GM12878 (cell line): ENCODE data around the gene PFDN4. TPM values are rescaled to one million over a fixed set of nuclear protein-coding genes. Genes with fewer than 3 reads are reported as not detected.
A peak's percentile ranks its signal among the peaks of the same experiment; 100 is the strongest.

Source experiments
- ATAC-seq: fragments of 200-7000 bp; cut with Tn5 transposase; 3 replicates; pipeline ENCODE4 v1.9.1; 2020; ENCODE audit warnings: mild to moderate bottlenecking, moderate library complexity
- BruUV-seq: library from RNA; stranded (reverse); fragments of 400-500 nt; replicated peaks from 2 replicates; lab custom pipeline; 2021; lab: Mats Ljungman, UMichigan
- CTCF ChIA-PET: fragments of 300-600 bp; sonication (Branson Sonifier 250); formaldehyde crosslinking; extraction: SDS; loops from one replicate; lab custom pipeline; 2021; ENCODE audit warnings: inconsistent platforms; lab: Yijun Ruan, JAX
- POLR2A ChIA-PET: fragments of 350-600 bp; formaldehyde crosslinking; extraction: SDS; loops from one replicate; lab custom pipeline; 2021; ENCODE audit warnings: inconsistent platforms; lab: Charles Lee
- RAD21 ChIA-PET: fragments of 300-600 bp; sonication (Branson Sonifier 250); formaldehyde crosslinking; loops from one replicate; lab custom pipeline; 2023; ENCODE audit warnings: antibody characterized with exemption; ENCODE audit not compliant: unreplicated experiment; lab: Charles Lee
- SMC1A ChIA-PET: fragments of 300-600 bp; sonication (Branson Sonifier 250); formaldehyde crosslinking; loops from one replicate; lab custom pipeline; 2023; ENCODE audit not compliant: unreplicated experiment, uncharacterized antibody; lab: Charles Lee
- DNase-seq: peaks from one replicate; pipeline ENCODE4 v3.0.0-alpha.2; 2011; ENCODE audit warnings: low read depth, low spot score
- FAIRE-seq: peaks from 3 replicates; lab custom pipeline; 2011; peaks lifted over from hg19 to GRCh38; lab: Jason Lieb, UNC
- H2AFZ ChIP-seq: 2 replicates; pipeline ENCODE4 v1.6.0; 2011; ENCODE audit warnings: low read depth, low read length, control low read depth; ENCODE audit not compliant: control insufficient read depth
- H3K27ac ChIP-seq: 2 replicates; pipeline ENCODE4 v1.5.1; 2011; ENCODE audit warnings: control low read depth; ENCODE audit not compliant: control insufficient read depth, insufficient read depth
- H3K27me3 ChIP-seq, 2 experiments: replicated peaks in 1 of 2; 2 replicates each; pipeline versions ENCODE4 v1.6.0 to v1.6.1; 2011; ENCODE audit warnings: low read length in 1 of 2; ENCODE audit not compliant: control insufficient read depth in 2 of 2, insufficient read depth in 2 of 2
- H3K36me3 ChIP-seq, 2 experiments: 2 replicates each; pipeline ENCODE4 v1.5.1; 2011; ENCODE audit warnings: low read length in 1 of 2; ENCODE audit not compliant: control insufficient read depth in 2 of 2, insufficient read depth in 2 of 2
- H3K4me1 ChIP-seq: 2 replicates; pipeline ENCODE4 v1.6.1; 2011; ENCODE audit warnings: mild to moderate bottlenecking, low read length, moderate library complexity, mixed read lengths; ENCODE audit not compliant: control insufficient read depth, insufficient read depth
- H3K4me2 ChIP-seq: 2 replicates; pipeline ENCODE4 v1.6.0; 2011; ENCODE audit warnings: control low read depth; ENCODE audit not compliant: control insufficient read depth, insufficient read depth
- H3K4me3 ChIP-seq: fragments of 200-600 bp; sonication (generic); 2 replicates; pipeline ENCODE4 v1.5.1; 2016
- H3K79me2 ChIP-seq: 2 replicates; pipeline ENCODE4 v1.6.0; 2011; ENCODE audit warnings: low read length; ENCODE audit not compliant: control insufficient read depth, insufficient read depth
- H3K9ac ChIP-seq: 2 replicates; pipeline ENCODE4 v1.8.0; 2011; ENCODE audit warnings: low read length, control low read depth, mixed read lengths; ENCODE audit not compliant: control insufficient read depth, insufficient read depth
- H3K9me3 ChIP-seq: replicated peaks from 3 replicates; pipeline ENCODE4 v1.5.1; 2011; ENCODE audit warnings: mild to moderate bottlenecking, low read length; ENCODE audit not compliant: control insufficient read depth, insufficient read depth
- H4K20me1 ChIP-seq: 2 replicates; pipeline ENCODE4 v1.6.0; 2011; ENCODE audit not compliant: control insufficient read depth, insufficient read depth
- ATF3 ChIP-seq: IDR thresholded peaks from 2 replicates; pipeline ENCODE4 v1.6.1; 2011; ENCODE audit warnings: low read depth, mild to moderate bottlenecking, low read length, moderate library complexity, borderline replicate concordance; ENCODE audit errors: extremely low read depth
- CTCF ChIP-seq, 3 experiments: IDR thresholded peaks in 2 of 3; conservative IDR thresholded peaks in 1 of 3; 2 replicates each; pipeline ENCODE4 v1.5.1; 2011; ENCODE audit warnings: low read depth in 3 of 3, low read length in 3 of 3, mild to moderate bottlenecking in 3 of 3, control low read depth in 2 of 3, moderate library complexity in 2 of 3, inconsistent platforms in 1 of 3, mixed read lengths in 1 of 3; ENCODE audit not compliant: control insufficient read depth in 2 of 3, insufficient read depth in 1 of 3; ENCODE audit errors: extremely low read depth in 1 of 3
- NFXL1 ChIP-seq: fragments of 450-650 bp; IDR thresholded peaks from 2 replicates; pipeline ENCODE4 v1.6.1; 2017; ENCODE audit warnings: antibody characterized with exemption, mild to moderate bottlenecking, borderline replicate concordance
- RAD21 ChIP-seq: IDR thresholded peaks from 2 replicates; pipeline ENCODE4 v1.6.1; 2011; ENCODE audit warnings: mild to moderate bottlenecking, low read depth, low read length, moderate library complexity; ENCODE audit not compliant: insufficient read depth
- SMC3 ChIP-seq: IDR thresholded peaks from 2 replicates; pipeline ENCODE4 v1.6.1; 2011; ENCODE audit warnings: low read length, improper control_type of control experiment, borderline replicate concordance
- SPI1 ChIP-seq: IDR thresholded peaks from 2 replicates; pipeline ENCODE4 v1.6.1; 2011; ENCODE audit warnings: low read depth, mild to moderate bottlenecking, low read length, moderate library complexity, borderline replicate concordance; ENCODE audit not compliant: insufficient read depth
- WGBS: methylation state at CpG from one replicate; pipeline ENCODE4 v1.1.6; 2016; ENCODE audit warnings: low lambda C conversion rate; ENCODE audit not compliant: insufficient replicate concordance, insufficient coverage; ENCODE audit errors: missing lambda C conversion rate; 5-methylcytosine and 5-hydroxymethylcytosine counted together
- in situ Hi-C: fragments of 300-500 bp; cut with MboI; formaldehyde crosslinking; loops from 9 replicates; pipeline ENCODE4 v1.14.3; 2018; ENCODE audit warnings: mixed read lengths
- intact Hi-C: fragments of 100-400 bp; cut with micrococcal nuclease; formaldehyde crosslinking; loops from one replicate; pipeline ENCODE4 v1.14.2; 2022; ENCODE audit not compliant: unreplicated experiment
- polyA plus RNA-seq, 11 experiments: library from polyadenylated mRNA; depleted of rRNA in 4 of 11; unstranded in 6 of 11; stranded (reverse) in 5 of 11; fragments of >200 nt; fragmentation: Nextera tagmentation in 4 of 11; fragmentation: Illumina TruSeq in 1 of 11; extraction: Ambion mirVana in 4 of 11; extraction: Trizol in 1 of 11; gene quantifications; 1 replicate in 1 of 11; 2 replicates in 10 of 11; pipeline versions ENCODE4 v1.2.1 to v1.2.3, GENCODE V29; 2011 to 2016; ENCODE audit warnings: inconsistent platforms in 2 of 11, missing spikeins in 2 of 11, low read depth in 1 of 11
- total RNA-seq, 4 experiments: library from RNA; depleted of rRNA in 3 of 4; stranded (reverse); fragments of >200 nt in 3 of 4; fragmentation: Illumina TruSeq in 1 of 4; extraction: Trizol in 1 of 4; gene quantifications; 2 replicates each; pipeline versions ENCODE4 v1.2.1 to v1.2.3, GENCODE V29; 2013 to 2021

Gene PFDN4
- total and polyA plus RNA-seq, 10 of the 15 experiments (the other 5 are each of a cell fraction or from before 2014, with no cell fraction given), result 36.9 to 136 (median 82.8) TPM

GRCh38 chr20:54197621-54198604, 10.0 kb upstream of the PFDN4 start:
- intact Hi-C loops (loop anchor here (5.0 to 10.0 kb wide), 3 partner anchors 256 to 783 kb away; no protein-coding TSS in a partner anchor), in situ Hi-C loops (loop anchor here (5.0 to 10.0 kb wide), 4 partner anchors 96 to 786 kb away; no protein-coding TSS in a partner anchor)
- ChIA-PET CTCF (interaction anchor here (0.6 to 7.5 kb wide), 22 partner anchors 10 to 650 kb away, joined by 3 to 153 read pairs (median 4); partner anchors contain the start of gene PFDN4), POLR2A (no interaction called here), RAD21 (interaction anchor here (0.6 to 1.4 kb wide), 8 partner anchors 15 to 652 kb away, joined by 3 to 8 read pairs (median 4); no protein-coding TSS in a partner anchor), SMC1A (interaction anchor here (0.9 to 5.5 kb wide), 9 partner anchors 8 to 450 kb away, joined by 3 to 78 read pairs (median 5); partner anchors contain the start of gene PFDN4)
- Histone ChIP-seq H2AFZ (no peak overlapping the region), H3K27ac (no peak overlapping the region), H3K4me1 (peaks cover 14% of the 10 kb centered on the region), H3K9me3 (no peaks in the 10 kb centered on the region), H4K20me1 (no peaks in the 10 kb centered on the region), H3K79me2 (no peaks in the 10 kb centered on the region), H3K27me3 (no peaks in the 10 kb centered on the region), H3K9ac (no peak overlapping the region), H3K4me3 (no peak overlapping the region), H3K4me2 (no peak overlapping the region), H3K36me3 (no peaks in the 10 kb centered on the region)
- WGBS, result 54% methylated on average over 13 of the region's 13 CpGs
- BruUV-seq, result no TSS peak
- DNase-seq, result peak; percentile 36
- peak; percentile 46; the same call in 2 of the 3 replicates for ATAC-seq
- FAIRE-seq, result no peak
- no peak for TF ChIP-seq ATF3
- TF ChIP-seq RAD21, result peak; percentile 45
- peak; percentile 54; the same call in 1 of the 2 replicates for TF ChIP-seq SMC3
- peak; percentile 28 to 55 (median 41); a peak in 3 of 6 replicates for TF ChIP-seq CTCF (IDR thresholded peaks at IDR 0.05 in 2 of 3, conservative IDR thresholded peaks at IDR 0.05 in 1 of 3; ENCODE audit: control insufficient read depth in 2 of 3, extremely low read depth in 1 of 3, insufficient read depth in 1 of 3, low read depth in 3 of 3, low read length in 3 of 3)
- TF ChIP-seq SPI1, result no peak
- TF ChIP-seq NFXL1, result peak; percentile 79
